ENCODE measurements around the gene HMGCLL1.

Gene HMGCLL1

DNA sequence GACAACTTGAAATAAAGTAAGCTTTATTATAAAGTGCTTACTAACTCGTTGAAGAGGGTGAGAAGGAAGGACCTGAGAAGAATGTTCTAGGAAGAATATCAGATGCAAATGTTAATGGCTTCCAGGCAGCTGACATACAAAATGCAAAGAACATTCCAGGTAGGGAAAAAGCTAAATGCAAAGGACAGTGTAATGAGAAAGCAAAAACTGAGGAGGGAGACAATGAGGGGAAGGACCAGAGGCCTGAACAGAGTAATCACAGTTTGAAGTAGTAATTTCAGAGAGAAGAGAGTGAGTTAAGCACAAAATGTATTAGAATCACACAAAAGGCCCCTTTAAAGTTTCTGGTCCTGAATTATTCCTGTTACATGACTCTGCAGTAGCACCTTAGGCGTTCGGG, 81.3 kb downstream of the HMGCLL1 start:
- Mint-ChIP-seq H3K4me3 (no peak overlapping the region), H3K9me3 (peaks cover 21% of the 10 kb centered on the region), H3K4me1 (no peaks in the 10 kb centered on the region), H3K36me3 (no peaks in the 10 kb centered on the region), H3K27ac (no peak overlapping the region)
- no peak for DNase-seq (ENCODE audit: low spot score in 2 of 2)
- ATAC-seq: no peak

- Mint-ChIP-seq H3K27ac (no peak overlapping the region), H3K4me1 (no peaks in the 10 kb centered on the region), H3K36me3 (no peaks in the 10 kb centered on the region), H3K9me3 (peaks cover 17% of the 10 kb centered on the region), H3K4me3 (no peak overlapping the region)
- no peak for ATAC-seq
- no peak for DNase-seq (ENCODE audit: low spot score in 2 of 2)
Measured at GRCh38 chr6:55496201-55496600, 82.8 kb downstream of the HMGCLL1 start.

GRCh38 chr6:55495277-55495676, 83.7 kb downstream of the HMGCLL1 start:
- H3K4me3 Mint-ChIP-seq: no peak overlapping the region
- no peaks in the 10 kb centered on the region for H3K36me3 Mint-ChIP-seq
- H3K27ac Mint-ChIP-seq: no peak overlapping the region
- ATAC-seq: no peak
- peaks cover 17% of the 10 kb centered on the region for H3K9me3 Mint-ChIP-seq
- no peaks in the 10 kb centered on the region for H3K4me1 Mint-ChIP-seq
- no peak for DNase-seq (ENCODE audit: low spot score in 2 of 2)

DNA sequence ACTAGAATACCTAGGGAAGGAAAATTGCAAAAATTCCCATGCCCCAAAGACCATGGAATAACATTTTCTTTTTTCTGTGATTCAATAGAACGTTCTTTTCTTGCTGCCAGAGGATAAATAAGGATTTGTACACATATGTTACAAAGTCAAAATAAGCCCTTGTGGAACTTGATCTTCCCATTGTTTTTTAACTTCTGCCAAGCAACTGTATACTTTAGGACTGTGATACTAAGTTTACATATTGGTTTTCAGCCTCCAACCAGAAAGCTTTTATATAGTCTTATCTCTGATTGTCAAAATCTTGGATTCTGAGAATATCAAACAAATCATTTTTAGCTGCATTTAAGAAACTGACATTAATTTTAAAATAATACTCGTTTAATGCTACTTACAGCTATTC, 84.6 kb downstream of the HMGCLL1 start:
- Mint-ChIP-seq H3K36me3 (no peaks in the 10 kb centered on the region), H3K4me1 (no peaks in the 10 kb centered on the region), H3K4me3 (no peak overlapping the region), H3K9me3 (peaks cover 16% of the 10 kb centered on the region), H3K27ac (no peak overlapping the region)
- no peak for DNase-seq (ENCODE audit: low spot score in 2 of 2)
- no peak for ATAC-seq

DNA sequence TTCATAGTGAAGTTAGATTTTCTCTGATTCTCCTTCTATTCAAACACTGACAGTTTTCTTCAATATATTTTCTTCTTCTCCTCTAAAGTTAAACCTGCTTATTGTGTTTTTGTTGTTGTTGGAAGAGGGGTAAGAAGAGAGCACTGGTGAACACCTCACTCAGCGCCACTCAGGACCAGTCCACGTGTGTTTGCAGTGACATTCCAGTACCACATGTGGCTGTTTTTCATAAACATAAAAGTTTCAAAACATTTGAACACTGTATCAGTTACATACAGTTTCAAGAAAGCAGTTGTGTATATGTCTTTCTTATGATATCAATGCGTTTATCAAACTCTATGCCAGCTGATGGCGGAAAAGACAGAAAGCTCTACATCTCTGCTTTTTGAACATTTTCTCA, 86.7 kb downstream of the HMGCLL1 start:
- DNase-seq (ENCODE audit: low spot score in 2 of 2) (no peak), ATAC-seq (no peak)
- H3K27ac Mint-ChIP-seq: no peak overlapping the region
- H3K9me3 Mint-ChIP-seq: peaks cover 15% of the 10 kb centered on the region
- H3K4me3 Mint-ChIP-seq: no peak overlapping the region
- no peaks in the 10 kb centered on the region for H3K4me1 Mint-ChIP-seq
- H3K36me3 Mint-ChIP-seq: no peaks in the 10 kb centered on the region

- Mint-ChIP-seq H3K9me3 (peaks cover 16% of the 10 kb centered on the region), H3K27ac (no peak overlapping the region), H3K4me1 (no peaks in the 10 kb centered on the region), H3K36me3 (no peaks in the 10 kb centered on the region), H3K4me3 (no peak overlapping the region)
- DNase-seq (ENCODE audit: low spot score in 2 of 2) (no peak), ATAC-seq (no peak)
Measured at GRCh38 chr6:55490871-55491270, 88.1 kb downstream of the HMGCLL1 start.

DNA sequence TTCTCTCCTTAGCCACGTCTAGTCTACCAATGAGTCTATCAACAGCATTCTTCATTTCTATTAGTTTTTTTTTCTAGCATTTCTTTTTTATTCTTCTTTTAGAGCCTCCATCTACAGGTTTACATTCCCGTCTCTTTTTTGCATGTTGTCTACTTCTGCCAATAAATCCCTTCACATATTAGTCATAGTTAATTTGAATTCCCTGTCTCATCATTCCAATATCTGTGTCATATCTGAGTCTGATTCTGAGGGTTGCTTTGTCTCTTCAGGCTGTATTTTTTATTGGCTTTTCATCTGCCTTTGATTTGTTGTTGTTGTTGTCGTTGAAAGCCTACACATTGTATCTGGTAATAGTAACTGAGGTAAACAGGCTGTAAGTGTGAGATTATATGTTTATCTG, 104.6 kb downstream of the HMGCLL1 start:
- ATAC-seq (no peak), DNase-seq (ENCODE audit: low spot score in 2 of 2) (no peak)
- Mint-ChIP-seq H3K4me1 (no peaks in the 10 kb centered on the region), H3K9me3 (peaks cover 17% of the 10 kb centered on the region), H3K4me3 (no peak overlapping the region), H3K27ac (no peak overlapping the region), H3K36me3 (no peaks in the 10 kb centered on the region)

GRCh38 chr6:55473722-55474121, 105.3 kb downstream of the HMGCLL1 start:
- DNase-seq (ENCODE audit: low spot score in 2 of 2): no peak
- Mint-ChIP-seq H3K4me3 (no peak overlapping the region), H3K4me1 (no peaks in the 10 kb centered on the region), H3K9me3 (peaks cover 19% of the 10 kb centered on the region), H3K27ac (no peak overlapping the region), H3K36me3 (no peaks in the 10 kb centered on the region)
- no peak for ATAC-seq

GRCh38 chr6:55469951-55470366, 109.0 kb downstream of the HMGCLL1 start:
- no peaks in the 10 kb centered on the region for H3K36me3 Mint-ChIP-seq
- no peak overlapping the region for H3K27ac Mint-ChIP-seq
- H3K4me1 Mint-ChIP-seq: no peaks in the 10 kb centered on the region
- DNase-seq (ENCODE audit: low spot score in 2 of 2): no peak
- ATAC-seq: no peak
- H3K9me3 Mint-ChIP-seq: peaks cover 28% of the 10 kb centered on the region
- H3K4me3 Mint-ChIP-seq: no peak overlapping the region

GRCh38 chr6:55456016-55456415, 123.0 kb downstream of the HMGCLL1 start:
- no peaks in the 10 kb centered on the region for H3K36me3 Mint-ChIP-seq
- ATAC-seq (no peak), DNase-seq (ENCODE audit: low spot score in 2 of 2) (no peak)
- H3K4me1 Mint-ChIP-seq: no peaks in the 10 kb centered on the region
- H3K27ac Mint-ChIP-seq: no peak overlapping the region
- H3K9me3 Mint-ChIP-seq: peaks cover 21% of the 10 kb centered on the region
- H3K4me3 Mint-ChIP-seq: no peak overlapping the region

DNA sequence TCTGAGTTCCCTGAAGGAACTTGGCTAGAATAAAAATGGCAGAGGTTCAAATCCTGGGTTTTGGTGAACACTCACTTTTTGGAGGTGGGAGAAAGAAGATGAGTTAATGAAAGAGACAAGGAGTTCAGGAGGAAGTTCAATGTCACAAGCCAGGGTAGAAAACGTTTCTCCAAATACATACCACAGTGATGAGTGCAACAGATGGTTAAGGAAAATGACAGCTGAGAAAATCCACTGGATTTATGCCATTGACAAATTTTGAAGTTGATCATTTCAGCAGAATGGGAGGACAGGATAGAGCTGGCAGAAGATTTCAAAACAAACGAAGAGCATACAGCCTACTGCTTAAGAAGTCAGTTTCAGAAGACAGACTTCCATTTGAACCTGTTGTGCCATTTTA, 129.0 kb downstream of the HMGCLL1 start:
- no peak for ATAC-seq
- no peak for DNase-seq (ENCODE audit: low spot score in 2 of 2)

GRCh38 chr6:55449225-55449624, 129.8 kb downstream of the HMGCLL1 start:
- ATAC-seq (no peak), DNase-seq (ENCODE audit: low spot score in 2 of 2) (no peak)
- Mint-ChIP-seq H3K9me3 (peaks cover 12% of the 10 kb centered on the region), H3K4me1 (no peaks in the 10 kb centered on the region), H3K36me3 (no peaks in the 10 kb centered on the region), H3K27ac (no peak overlapping the region), H3K4me3 (no peak overlapping the region)

More for the DNA sequence above, 129.0 kb downstream of the HMGCLL1 start:
- H3K9me3 Mint-ChIP-seq: peaks cover 16% of the 10 kb centered on the region
- no peaks in the 10 kb centered on the region for H3K4me1 Mint-ChIP-seq
- H3K4me3 Mint-ChIP-seq: no peak overlapping the region
- no peak overlapping the region for H3K27ac Mint-ChIP-seq
- H3K36me3 Mint-ChIP-seq: no peaks in the 10 kb centered on the region

GRCh38 chr6:55448451-55448850, 130.5 kb downstream of the HMGCLL1 start:
- no peak for ATAC-seq
- Mint-ChIP-seq H3K4me3 (no peak overlapping the region), H3K9me3 (peaks cover 12% of the 10 kb centered on the region), H3K36me3 (no peaks in the 10 kb centered on the region), H3K27ac (no peak overlapping the region), H3K4me1 (no peaks in the 10 kb centered on the region)
- no peak for DNase-seq (ENCODE audit: low spot score in 2 of 2)

- Mint-ChIP-seq H3K9me3 (peaks cover 11% of the 10 kb centered on the region), H3K4me3 (no peak overlapping the region), H3K27ac (no peak overlapping the region), H3K36me3 (no peaks in the 10 kb centered on the region), H3K4me1 (no peaks in the 10 kb centered on the region)
- DNase-seq (ENCODE audit: low spot score in 2 of 2) (no peak), ATAC-seq (no peak)
Measured at GRCh38 chr6:55447891-55448290, 131.1 kb downstream of the HMGCLL1 start.

DNA sequence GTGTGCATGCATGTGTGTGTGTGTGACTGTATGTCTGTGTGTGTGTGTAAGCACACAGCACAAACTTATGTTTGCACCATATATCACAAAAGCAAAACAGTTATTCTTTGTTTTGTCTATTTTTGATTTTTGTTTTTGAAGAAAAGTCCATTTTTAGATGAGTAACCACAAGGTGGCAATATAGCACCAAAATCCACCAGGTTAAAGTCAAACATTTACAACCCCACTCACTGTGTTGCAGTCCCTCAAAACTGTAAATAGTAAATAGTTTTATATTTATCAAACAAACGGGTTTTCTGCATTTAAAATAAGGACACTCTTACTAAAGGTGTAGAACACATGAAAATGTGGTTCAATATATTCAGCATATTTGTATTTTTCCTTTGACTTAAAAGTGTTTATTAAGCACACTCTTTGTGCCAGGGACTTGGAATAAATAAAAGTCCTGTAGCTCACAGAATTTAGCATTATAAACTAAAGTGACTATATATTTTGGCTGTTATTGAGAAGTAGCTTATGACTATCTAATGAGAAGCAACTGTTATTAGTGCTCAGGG, 133.3 kb downstream of the HMGCLL1 start:
- Mint-ChIP-seq H3K4me1 (no peaks in the 10 kb centered on the region), H3K27ac (no peak overlapping the region), H3K9me3 (peaks cover 7% of the 10 kb centered on the region), H3K4me3 (no peak overlapping the region), H3K36me3 (no peaks in the 10 kb centered on the region)
- ATAC-seq (no peak), DNase-seq (ENCODE audit: low spot score in 2 of 2) (no peak)

GRCh38 chr6:55443238-55444134, 135.5 kb downstream of the HMGCLL1 start:
- Mint-ChIP-seq H3K9me3 (peaks cover under 1% of the 10 kb centered on the region), H3K4me3 (no peak overlapping the region), H3K4me1 (no peaks in the 10 kb centered on the region), H3K36me3 (no peaks in the 10 kb centered on the region), H3K27ac (no peak overlapping the region)
- ATAC-seq: no peak
- no peak for DNase-seq (ENCODE audit: low spot score in 2 of 2)
